GM21528 (cell line): ENCODE measurements around the gene POLR3A.

Experiments
- ATAC-seq: cut with Tn5 transposase; IDR thresholded peaks from one replicate; pipeline ENCODE4 v1.9.1; 2021; ENCODE audit warnings: mild to moderate bottlenecking, moderate library complexity; ENCODE audit not compliant: unreplicated experiment, low FRiP score

The POLR3A gene

GRCh38 chr10:77922055-77922454 lies 107.3 kb downstream of the POLR3A start:
- ATAC-seq: no peak

GRCh38 chr10:77921395-77921794 lies 107.9 kb downstream of the POLR3A start:
- ATAC-seq: no peak

DNA sequence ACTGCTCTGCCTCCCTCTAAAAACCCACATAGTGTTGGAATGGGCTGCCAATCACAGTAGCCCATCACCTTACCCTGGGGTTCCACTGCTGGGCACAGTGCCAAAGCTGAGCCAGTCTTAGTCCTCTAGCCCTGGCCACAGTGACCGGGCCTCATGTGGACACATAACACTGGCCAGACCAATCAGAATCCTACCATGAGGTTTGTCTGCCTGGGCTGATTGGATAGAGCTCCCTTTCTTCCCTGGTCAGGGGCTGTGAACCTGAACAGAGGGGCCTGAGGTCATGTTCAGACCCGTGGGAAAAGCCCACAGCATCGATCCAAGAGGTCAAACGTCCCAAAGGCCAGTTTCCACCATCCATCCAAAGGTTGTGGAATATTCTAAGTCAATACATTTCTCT lies 108.8 kb downstream of the POLR3A start:
- no peak for ATAC-seq

DNA sequence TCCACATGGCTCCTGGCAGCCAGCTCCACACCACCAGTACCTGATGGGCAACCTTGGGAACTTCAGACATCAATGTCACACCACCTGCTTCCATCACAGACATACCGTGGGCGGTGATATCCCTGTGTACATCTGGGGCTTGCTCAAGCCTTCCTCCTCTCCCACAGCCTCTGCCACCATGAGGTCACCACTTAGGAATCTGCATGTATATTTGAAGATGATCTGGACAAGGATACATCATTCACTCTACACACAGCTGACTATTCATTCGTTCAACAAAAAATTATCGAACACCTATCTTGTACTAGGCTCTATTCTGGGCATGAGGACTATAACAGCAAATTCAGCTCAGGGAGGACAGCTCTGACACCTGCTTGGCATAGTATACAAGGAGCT lies 109.6 kb downstream of the POLR3A start:
- ATAC-seq: no peak
